Measurements from ENCODE around the gene HOXA7.

The HOXA7 gene

DNA sequence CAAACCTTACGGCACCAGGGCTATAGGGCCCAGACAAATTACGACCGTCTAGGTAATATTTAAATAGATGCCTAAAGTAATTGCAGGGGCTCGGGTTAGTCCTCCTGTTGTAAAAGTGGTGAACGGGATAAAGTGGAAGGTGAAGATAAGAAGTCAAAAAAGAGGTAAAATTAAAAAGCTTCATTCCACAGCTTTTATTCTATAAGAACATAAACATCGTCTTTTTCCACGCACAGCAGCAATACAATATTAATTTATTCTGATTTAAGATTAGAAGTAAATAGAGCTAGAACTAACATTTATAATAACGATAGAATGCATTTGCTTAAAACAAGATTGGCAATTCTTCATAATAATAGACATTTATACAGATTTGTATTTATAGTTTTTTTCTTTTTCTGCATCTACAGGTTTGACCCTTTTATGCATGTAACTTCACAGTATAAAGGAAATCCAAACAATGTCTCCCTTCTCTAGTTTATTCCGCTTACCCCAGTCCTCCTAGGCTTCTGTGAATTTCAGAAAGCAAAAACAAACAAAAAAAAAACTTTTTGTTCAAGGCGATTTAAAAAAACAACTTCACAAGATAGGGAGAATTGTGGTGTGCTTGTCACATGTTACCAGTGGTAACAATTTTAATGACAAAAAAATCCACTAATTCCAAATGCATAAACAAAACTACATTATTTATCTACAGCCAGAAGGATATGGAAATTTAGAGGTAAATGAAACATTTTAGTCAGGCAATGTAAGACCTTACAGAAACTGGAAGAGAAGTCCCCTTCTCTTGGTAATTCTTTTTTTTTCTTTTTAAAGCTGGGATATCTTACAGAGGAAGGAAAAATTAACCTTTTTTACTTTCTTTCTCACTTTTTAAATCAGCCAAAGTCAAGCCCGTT, 14.2 kb upstream of the HOXA7 start:
- DNase-seq = no peak

DNA sequence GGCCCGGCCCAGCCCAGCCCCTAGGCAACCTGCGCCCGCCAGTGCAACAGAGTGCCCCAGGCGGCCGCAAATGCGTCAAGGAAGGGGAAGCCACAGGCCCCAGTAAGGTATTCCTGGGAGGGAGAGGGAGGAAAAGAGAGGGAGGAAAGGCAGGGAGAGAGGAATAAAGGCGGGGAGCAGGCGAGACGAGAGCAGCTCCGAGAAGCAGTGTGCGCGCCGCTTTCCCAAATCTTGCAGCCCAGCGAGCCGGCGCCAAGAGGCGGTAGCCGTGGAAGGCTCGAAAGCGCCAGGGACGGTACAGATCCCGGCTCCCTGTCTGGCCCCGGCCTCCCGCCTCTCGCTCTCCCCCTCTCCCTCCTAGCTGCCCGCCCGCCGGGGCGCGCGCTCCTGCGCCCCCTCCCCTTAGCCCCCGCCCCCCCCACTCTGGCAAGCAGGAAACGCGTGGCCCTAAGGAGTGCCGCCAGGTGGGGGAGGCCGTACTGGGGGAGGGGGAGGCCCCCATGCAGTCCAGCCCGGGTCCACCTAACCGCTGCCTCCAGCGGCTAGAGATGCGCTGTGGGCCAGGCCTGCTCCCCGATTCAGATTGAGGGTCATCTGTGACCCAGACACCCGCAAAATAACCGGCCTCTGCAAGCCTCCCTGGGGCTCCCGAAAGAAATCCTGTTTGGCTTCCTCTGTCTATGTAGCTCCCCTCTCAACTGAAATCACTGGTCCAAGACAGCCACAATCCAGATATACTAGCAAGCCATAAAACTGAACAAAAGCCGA, 13.4 kb upstream of the HOXA7 start:
- no peak for DNase-seq

DNA sequence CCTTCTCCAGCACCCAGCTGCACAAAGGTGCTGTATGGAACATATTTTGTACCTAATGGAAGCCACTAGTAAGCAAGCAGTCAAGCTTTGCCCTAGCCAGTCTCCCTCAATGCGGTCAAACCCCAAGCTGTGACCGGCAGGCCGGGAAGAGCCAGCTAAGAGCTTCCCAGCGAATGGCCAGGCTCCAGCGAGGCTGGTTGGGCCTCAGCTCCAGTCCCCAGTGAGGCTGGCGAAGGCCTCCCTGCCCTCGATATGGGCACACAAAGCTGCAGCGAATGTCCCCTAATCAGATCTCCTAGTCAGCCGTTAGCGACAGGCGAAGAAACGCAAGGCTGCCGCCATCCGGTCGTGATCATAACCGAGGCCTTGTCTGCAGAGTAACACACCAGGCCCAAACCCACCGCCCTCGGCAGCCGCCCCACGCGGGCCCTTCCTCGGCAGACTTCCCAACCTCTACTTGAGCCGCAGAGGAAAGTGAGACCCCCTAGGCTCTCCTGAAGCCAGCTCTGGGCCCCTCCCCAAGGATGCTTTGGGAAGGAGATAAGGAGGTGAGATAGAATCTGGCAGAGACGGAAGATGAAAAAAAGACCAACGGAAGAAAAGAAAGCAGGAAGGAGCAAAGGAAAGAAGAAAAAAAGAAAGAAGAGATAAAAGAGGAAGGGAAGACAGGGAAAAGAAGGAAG, 11.9 kb upstream of the HOXA7 start:
- no peak for DNase-seq

DNA sequence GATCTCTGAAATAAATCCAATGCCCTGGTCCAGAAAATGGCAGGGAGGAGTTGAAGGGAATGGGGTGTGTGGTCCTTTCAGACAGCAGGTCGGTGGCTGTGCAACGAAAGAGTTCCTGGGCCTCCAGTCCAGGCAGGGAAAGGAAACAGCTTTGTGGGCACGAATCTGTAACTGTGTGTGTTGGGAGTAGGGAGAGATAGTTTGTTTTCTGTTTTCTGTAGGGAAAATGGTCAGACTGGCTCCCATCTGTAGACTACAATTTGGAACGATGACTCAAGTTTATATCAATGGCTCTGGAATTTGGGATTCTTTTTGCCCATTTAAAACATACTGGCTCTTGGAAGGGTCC, 11.4 kb upstream of the HOXA7 start:
- no peak for DNase-seq

DNA sequence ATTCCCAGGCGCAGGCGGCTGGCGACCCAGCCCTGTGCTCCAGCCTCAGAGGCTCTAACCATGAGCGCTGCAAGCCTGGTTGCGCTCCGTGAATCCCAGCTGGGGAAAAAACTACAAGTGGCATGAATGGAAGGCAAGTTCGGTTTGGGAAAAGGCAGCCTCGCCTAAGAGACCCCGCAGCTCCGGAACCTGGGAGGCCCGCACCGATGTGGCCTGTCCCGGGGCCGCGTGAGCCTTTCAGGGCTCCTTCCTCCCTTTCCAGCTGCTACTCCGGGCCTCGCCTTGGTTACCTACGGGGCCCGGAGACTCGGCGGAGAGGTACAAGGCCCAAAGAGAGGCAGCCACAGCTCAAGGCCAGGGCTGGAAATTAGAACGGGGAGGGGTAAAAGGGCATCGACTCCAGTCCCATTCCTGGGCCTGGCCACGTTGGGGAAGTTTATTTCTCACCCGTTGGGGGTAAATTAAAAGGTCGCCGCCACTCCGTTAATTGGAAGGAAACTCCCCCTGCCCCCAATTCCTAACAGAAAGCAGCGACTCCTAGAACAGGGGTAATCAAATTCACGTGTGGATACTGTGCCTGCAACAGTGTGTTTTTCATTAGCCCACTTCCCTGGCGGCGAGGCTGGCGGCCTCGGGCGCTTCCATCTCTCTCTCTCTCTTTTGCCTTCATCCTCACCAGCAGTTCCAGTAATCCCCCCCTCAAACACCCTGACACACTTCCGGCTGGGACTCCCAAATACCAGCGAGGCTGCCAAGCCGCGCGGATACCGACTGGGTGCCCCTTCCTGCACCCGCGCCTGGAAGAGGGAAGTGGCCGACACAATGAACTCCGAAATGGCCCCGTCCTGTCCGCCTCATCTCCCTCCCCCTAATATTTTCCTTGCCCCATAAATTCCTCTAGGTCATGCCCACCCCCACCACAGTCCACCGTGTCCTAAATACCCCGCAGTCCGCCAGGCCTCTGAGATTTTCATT, 10.3 kb upstream of the HOXA7 start:
- DNase-seq = no peak

DNA sequence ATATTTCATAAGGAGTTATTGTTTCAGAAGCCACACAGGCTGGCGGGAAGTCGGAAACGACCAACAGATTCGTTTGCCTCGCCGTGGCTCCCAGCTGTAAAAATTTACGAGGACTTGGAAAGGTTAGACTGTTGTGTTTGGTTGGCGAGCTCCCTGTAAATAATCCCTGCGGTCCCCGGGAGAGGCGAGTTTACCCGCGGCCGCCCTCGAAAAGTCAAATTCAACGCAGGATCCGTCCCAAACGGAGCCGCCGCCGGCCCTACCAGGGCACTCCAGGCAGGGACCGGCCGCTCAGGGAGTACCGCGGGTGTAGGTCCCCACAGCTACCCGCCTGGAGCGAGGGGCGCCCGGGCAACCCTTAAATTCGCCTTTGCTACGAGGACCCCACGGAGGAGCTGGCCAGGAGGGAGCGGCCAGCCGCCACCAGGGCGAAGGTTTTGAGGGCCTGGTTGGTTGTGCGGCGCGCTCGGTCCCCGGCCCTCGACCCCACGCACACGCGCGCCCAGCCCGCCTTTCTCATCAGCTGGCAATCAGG, 9.6 kb upstream of the HOXA7 start:
- DNase-seq = no peak

DNA sequence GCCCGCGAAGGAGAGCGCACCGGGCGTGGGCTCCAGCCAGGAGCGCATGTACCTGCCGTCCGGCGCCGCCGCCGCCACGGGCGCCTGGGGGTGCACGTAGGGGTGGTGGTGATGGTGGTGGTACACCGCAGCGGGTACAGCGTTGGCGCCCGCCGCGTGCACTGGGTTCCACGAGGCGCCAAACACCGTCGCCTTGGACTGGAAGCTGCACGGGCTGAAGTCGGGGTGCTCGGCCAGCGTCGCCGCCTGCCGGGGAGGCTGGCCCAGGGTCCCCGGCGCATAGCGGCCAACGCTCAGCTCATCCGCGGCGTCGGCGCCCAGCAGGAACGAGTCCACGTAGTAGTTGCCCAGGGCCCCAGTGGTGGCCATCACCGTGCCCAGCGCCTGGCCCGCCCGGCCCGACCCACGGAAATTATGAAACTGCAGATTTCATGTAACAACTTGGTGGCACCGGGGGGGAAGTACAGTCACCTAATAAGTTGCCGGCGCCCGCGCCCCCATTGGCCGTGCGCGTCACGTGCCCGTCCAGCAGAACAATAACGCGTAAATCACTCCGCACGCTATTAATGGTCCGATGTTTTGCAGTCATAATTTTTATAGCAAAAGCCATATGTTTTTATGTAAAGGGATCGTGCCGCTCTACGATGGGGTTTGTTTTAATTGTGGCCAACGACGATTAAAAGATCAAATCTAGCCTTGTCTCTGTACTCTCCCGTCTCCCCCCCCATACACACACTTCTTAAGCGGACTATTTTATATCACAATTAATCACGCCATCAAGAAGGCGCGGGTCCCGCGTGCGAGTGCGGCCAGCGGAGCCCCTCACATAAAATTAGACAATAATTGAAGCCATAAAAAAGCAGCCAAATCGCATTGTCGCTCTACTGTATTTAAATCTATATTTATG, 8.9 kb upstream of the HOXA7 start, which contains the start of gene HOXA9:
HOXA9 (minus strand) TSS at position 449 of the 907 bp plus-strand sequence; CDS start at position 369, 80 bp downstream.
- DNase-seq = no peak

DNA sequence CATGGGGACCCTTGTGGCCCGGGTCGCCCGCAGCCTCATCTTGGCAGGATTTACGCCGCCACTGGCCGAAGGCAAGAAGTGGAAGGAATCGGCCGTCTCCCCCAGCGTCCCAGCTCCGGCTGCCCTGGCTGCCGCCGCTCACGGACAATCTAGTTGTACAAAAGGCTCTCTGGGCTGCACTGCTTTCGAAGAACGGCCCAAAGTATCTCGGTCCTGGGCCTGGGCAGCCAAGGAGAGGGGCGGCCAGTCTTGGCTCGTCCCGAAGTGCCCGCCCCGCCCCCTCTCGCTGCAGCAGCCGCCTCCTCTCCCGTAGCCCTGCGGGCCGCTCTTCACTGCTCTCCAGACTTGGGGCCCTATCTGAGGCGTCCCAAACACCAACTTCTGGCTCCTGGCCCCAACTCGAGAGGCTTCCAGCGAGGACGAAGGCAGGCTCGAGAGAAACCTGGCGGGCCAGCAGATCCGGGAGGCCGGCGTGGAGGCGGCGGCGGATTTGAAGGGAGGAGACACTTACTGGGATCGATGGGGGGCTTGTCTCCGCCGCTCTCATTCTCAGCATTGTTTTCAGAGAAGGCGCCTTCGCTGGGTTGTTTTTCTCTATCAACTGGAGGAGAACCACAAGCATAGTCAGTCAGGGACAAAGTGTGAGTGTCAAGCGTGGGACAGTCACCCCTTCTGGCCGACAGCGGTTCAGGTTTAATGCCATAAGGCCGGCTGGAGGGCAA, 8.1 kb upstream of the HOXA7 start:
- no peak for DNase-seq

DNA sequence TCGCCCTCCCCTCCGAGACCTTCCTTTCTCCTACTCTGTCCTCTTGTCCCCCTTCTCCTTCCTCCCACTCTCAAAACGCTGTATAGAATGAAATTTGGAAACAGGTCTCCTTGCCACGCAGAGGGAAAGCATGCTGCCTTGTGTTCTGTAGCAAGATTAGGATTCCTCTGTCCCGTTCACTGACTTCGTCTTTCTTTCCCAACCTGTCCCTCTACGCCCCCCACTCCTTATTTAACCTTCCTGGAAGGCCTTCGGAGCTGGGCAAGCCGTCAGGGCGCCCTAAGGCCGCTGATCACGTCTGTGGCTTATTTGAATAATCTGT, 7.5 kb upstream of the HOXA7 start:
- DNase-seq = no peak

DNA sequence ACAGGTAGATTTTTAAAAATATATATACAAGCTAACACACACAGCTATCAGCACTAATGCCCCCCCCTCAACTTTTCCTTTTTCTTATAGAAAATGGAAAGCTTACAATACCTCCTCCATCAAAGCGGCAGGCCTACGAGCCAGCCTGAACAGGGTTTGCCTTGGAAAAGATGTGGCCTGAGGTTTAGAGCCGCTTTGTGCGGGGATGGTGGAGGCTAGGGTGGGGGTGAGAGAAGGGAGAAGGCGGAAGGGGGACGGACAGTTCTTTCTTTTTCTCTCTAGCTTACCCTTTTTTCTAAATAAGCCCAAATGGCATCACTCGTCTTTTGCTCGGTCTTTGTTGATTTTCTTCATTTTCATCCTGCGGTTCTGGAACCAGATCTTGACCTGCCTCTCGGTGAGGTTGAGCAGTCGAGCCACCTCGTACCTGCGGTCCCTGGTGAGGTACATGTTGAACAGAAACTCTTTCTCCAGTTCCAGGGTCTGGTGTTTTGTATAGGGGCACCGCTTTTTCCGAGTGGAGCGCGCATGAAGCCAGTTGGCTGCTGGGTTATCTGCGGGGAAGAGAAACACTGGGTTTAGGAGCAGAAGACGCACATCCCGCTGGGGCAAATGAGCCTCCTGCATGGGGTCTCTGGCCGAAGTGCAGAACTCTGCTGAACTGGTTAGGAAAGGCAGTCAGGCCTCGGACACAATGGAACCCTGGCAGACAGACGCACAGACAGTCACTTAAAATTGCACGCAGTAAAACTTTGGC, 7.0 kb upstream of the HOXA7 start:
- DNase-seq = no peak

DNA sequence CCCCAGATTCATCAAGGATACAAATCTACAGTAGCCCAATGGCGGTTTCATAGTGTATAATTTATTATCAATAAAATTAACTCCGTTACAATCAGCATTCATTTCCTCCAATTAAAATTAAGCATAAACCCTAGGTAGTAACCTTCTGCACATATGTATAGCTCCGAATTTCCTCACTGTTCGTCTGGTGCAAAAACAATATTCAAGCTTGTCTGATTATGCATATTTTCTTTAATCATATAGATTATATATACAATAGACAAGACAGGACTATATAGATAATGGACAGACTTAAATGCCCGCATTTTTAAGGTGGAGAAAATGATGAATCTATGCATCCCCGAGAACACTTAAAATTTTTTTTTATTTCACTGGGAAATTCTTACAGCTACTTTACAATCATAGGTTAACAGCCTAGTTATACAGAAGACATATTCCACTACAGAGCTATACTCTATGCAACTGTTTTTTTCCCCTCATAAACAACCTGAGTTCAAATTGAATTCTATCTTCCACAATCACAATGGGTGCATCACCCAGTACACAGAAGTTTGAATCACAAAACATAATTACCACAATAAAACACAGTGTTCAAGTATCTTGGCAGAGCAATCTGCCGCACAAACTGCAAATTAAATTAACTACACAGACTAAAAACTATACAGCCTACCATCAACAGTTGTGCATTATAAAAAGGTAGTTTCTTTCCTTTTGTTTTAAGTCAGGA, 6.2 kb upstream of the HOXA7 start:
- no peak for DNase-seq

DNA sequence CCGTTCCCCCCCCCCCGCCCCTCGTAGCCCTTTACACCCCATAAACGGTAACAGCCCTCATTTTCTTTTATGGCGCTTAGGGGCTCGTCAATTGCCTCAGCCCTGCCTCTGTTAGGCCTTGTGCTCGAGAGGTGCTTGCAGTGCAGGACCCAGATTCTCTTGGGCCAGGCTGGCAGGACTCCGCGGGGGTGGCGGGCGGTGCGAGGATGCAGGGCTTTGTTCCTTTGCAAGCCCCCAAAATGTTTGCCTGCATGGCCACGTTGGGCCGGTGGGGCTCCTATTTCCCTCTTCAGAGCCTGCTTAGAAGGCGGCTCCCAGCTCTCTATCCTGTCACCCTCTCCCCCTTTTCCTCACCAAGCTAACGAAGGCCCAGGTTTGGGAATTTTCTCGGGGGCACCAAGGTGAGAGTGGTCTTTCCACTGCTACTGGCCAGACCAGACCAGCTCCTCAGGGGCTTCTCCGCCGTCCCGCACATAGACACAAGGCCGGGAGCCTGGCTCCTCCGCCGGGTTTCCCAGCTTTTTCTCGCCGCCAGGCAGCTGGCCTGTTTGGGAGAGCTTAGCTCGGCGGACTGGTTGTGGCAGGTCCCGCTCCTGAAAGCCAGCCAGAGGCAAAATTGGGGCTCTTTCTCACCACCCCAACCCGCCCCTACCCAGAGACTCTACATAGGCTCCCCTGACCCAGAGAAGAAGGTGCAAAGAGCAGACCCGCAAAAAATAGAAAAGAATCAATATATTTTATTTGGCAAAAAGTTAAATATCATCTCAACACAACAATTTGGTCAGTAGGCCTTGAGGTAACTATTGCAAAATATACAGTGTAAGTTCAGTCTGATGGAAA, 5.5 kb upstream of the HOXA7 start:
- no peak for DNase-seq

DNA sequence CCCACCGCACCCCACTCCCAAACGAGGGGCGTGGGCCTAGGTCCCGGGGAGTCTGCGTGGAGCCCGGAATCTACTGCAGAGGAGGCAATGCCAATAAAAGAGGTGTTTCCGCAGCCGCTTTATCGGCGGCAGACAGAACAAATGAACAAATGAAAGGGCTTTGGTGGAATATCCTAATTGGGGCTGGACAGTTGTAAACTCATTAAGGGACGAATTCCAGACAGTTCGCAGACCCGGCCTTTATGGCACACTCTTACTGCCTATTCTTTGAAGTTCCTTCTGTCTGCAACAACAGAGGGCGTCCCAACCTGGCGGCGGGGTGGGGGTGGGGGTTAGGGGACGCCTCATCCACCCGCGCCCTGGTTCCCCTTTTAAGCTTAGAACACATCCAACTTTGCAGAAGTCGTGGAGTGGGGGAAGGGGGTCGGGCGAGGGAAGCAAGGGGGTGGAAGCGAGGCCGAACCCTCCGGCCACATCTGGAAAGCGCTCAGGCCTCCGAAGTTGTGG, 4.8 kb upstream of the HOXA7 start:
- no peak for DNase-seq

DNA sequence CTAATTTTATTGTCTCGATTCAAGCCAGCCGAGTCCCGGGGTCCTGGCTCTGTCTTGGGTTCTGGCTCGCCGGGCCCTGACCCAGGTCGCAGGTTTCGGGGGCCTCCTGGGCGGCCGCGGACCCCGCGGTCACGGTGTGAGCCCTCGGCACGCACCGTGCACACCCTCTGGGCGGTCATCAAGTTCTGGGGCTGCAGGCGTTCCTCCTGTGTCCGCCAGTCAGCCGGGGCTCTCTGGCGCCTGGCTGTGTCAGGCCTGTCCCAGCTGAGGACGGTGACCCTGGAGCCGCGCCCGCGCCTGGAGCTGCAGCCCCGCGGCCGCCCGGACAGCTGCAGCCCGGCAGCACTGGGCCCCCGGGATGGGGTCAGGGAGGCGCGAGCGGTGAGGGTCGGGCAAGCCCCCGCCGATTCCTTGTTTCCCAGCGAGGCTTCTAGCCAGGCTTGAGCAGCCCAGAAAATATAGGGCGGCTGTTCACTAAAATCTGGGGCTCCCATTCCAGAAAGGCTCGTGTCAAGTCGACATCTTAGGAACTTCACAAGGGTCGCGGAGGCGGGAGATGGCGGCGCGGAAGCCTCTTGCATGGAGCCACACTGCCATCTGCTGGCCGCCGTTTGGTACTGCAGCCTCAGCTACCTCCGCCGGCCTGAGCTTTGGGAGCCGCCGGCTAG, 4.2 kb upstream of the HOXA7 start:
- peak; percentile 48 for DNase-seq

DNA sequence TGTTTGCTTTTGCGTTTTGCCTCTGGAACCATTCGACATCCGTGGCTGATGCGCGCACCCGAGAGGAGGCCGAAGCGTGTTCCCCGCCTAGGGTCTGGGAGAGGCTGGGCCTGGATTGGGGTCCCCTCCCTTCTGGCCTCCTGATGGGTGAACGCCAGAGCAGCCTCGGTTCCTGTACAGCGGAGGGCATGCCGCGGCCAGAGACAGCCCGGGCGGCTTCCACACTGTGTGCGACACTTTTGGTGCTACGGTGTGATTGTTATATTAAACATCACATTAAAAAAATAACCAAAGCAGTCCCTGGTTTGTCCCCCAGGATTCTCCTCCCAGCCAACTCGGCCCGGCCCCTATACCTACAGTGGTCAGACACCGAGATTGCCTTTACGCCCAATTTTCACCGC, 3.7 kb upstream of the HOXA7 start:
- DNase-seq = no peak

DNA sequence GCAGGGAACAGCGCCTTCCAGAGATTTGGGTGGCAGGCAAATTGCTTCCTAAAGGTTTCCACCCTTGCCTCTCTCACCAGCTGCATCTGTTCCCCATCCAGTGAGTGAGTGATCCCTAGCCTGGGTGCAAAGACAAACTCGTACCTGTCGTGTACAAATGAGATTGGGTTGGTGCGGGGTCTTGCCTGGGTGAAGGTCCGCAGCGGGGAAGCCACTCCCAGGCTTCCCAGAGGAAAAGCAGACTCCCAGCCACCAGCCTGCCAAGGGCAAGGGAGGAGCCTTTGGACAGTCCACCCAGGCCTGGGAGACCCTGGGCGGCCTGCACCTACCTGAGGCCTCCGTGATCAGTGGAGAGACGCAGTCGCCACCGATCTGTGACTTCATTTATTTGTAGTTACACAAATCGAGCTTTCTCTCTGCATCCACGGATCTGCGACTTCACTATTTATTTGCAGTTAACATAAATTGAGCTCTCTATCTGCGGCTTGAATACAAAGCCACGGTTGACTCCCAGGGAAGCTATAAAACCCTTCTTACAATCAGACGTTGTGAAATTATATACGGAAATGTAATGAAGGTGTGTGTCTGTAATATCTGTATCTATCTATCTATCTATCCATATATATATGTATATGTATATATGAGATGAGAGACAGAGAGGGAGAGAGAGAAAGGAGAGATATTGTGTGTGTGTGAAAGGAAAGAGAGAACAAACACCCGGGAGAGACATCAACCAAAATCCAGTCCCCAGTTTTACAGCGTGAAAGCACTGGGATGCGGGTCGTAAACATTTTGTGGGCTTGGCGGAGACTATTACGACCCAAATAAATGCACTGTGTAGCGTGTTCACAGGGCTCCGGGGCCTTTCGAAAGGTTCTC, 3.0 kb upstream of the HOXA7 start:
- no peak for DNase-seq

Data from amniotic stem cell (primary cell).